ENCODE results near the gene CDC42BPA.

- TF ChIP-seq CTCF (conservative IDR thresholded peaks at IDR 0.05 in 1 of 2, IDR thresholded peaks at IDR 0.05 in 1 of 2; ENCODE audit: low read depth in 1 of 2, low read length in 2 of 2) (no peak), EZH2 (IDR thresholded peaks at IDR 0.05; ENCODE audit: low read length, missing control alignments) (no peak)
These were observed 104.1 kb downstream of the CDC42BPA start for GRCh38 chr1:227214207-227214606.
